Right lobe of liver (tissue), 4 donors: ENCODE data around the gene C1orf52.

ENCODE experiments used
- POLR2A ChIP-seq: fragments of 450-650 bp; IDR thresholded peaks from one replicate; pipeline ENCODE4 v1.6.1; 2017; ENCODE audit warnings: antibody characterized with exemption, mild to moderate bottlenecking
- TF ChIP-seq, protein P1 (sequence below), 4 donors: fragments of 200-600 bp in 3 of 4; fragments of 450-650 bp in 1 of 4; IDR thresholded peaks; one replicate each; pipeline versions ENCODE4 v1.5.1 to v1.8.0; 2016 to 2022; ENCODE audit warnings: antibody characterized with exemption in 4 of 4, mild to moderate bottlenecking in 2 of 4
- donor health status: DM: no; HTN: no; CAD: no.
- donor health status: DM: no; HTN: no; CAD: no.
- donor health status: DM: no; HTN: yes; CAD: no.

DNA sequence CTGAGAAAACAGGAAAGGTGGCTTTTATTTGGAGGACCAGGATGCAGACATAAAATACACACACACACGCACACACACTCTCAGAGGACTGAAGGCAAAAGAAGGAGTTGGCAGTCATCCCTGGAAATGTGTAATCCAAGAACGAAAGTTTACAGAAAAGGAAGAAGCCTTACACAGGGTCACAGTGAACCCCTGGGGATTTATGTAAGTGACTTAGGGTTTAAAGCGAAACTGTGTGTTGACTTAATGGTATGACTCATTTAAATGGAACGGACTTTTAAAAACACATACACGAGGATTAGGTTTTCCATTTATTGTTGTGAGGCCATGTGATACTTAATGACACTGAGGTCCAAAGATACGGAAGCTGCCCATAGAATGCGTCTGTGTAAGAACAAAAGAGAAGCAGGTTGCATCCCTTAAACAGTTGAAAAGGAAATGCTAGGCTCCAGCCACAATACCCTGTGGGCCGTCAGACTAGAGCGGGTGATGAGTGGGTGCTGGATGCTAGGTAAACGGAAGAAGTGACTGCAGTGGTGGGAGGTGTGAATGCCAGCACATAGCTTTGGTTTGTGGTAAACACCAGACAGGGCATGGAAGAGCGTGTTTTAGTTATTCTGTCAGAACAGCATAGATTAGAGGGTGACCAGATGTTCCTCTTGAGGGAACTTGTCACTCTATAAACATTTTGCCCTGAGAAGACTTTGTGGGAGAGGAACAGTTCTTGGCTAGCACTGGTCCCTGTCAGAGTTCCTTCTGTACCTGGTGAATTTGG, 38.6 kb upstream of the C1orf52 start:
- TF ChIP-seq POLR2A: no peak
- TF ChIP-seq, protein P1, sequence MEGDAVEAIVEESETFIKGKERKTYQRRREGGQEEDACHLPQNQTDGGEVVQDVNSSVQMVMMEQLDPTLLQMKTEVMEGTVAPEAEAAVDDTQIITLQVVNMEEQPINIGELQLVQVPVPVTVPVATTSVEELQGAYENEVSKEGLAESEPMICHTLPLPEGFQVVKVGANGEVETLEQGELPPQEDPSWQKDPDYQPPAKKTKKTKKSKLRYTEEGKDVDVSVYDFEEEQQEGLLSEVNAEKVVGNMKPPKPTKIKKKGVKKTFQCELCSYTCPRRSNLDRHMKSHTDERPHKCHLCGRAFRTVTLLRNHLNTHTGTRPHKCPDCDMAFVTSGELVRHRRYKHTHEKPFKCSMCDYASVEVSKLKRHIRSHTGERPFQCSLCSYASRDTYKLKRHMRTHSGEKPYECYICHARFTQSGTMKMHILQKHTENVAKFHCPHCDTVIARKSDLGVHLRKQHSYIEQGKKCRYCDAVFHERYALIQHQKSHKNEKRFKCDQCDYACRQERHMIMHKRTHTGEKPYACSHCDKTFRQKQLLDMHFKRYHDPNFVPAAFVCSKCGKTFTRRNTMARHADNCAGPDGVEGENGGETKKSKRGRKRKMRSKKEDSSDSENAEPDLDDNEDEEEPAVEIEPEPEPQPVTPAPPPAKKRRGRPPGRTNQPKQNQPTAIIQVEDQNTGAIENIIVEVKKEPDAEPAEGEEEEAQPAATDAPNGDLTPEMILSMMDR (IDR thresholded peaks at IDR 0.05): no peak
